HG03571 (cell line): ENCODE data around the gene CHKB.
A peak's percentile ranks its signal among the peaks of the same experiment; 100 is the strongest.

ENCODE experiments used
- ATAC-seq: cut with Tn5 transposase; IDR thresholded peaks from one replicate; pipeline ENCODE4 v1.9.1; 2021; ENCODE audit not compliant: unreplicated experiment

Gene CHKB

GRCh38 chr22:50600967-50601668 lies 18.5 kb upstream of the CHKB start:
- ATAC-seq: no peak

- no peak for ATAC-seq
These were observed 17.9 kb upstream of the CHKB start, which contains the start of gene MAPK8IP2 for GRCh38 chr22:50600538-50600937. Gene MAPK8IP2, plus strand, starts transcription at chr22:50600793. Its CDS starts 26 bp downstream, at chr22:50600819.

- no peak for ATAC-seq
These were observed 17.3 kb upstream of the CHKB start for GRCh38 chr22:50599816-50600455.

GRCh38 chr22:50597097-50597496 lies 14.4 kb upstream of the CHKB start:
- ATAC-seq: no peak

GRCh38 chr22:50595189-50595588 lies 12.5 kb upstream of the CHKB start:
- no peak for ATAC-seq

GRCh38 chr22:50587407-50587806 lies 4.8 kb upstream of the CHKB start:
- no peak for ATAC-seq

GRCh38 chr22:50586416-50586815 lies 3.8 kb upstream of the CHKB start:
- no peak for ATAC-seq

GRCh38 chr22:50585781-50586180 lies 3.1 kb upstream of the CHKB start:
- ATAC-seq: no peak

GRCh38 chr22:50585238-50585637 lies 2.6 kb upstream of the CHKB start:
- ATAC-seq: no peak

GRCh38 chr22:50584106-50585096 lies 1.8 kb upstream of the CHKB start:
- ATAC-seq: no peak

- ATAC-seq: peak; percentile 20
These were observed 729 bp upstream of the CHKB start for GRCh38 chr22:50583294-50583861.

- ATAC-seq: peak; percentile 19
These were observed 628 bp downstream of the CHKB start for GRCh38 chr22:50581950-50582492.

GRCh38 chr22:50581031-50581949 lies 1.4 kb downstream of the CHKB start:
- no peak for ATAC-seq

- no peak for ATAC-seq
These were observed 2.9 kb downstream of the CHKB start for GRCh38 chr22:50579752-50580151.

- no peak for ATAC-seq
These were observed 3.8 kb downstream of the CHKB start for GRCh38 chr22:50578776-50579310.

GRCh38 chr22:50577987-50578775 lies 4.5 kb downstream of the CHKB start, which contains the start of gene CPT1B:
Gene CPT1B, minus strand, starts transcription at chr22:50578427. Its CDS starts 512 bp downstream, at chr22:50577915.
- ATAC-seq: no peak

GRCh38 chr22:50577697-50577986 lies 5.0 kb downstream of the CHKB start:
- ATAC-seq: no peak

- ATAC-seq: no peak
These were observed 5.6 kb downstream of the CHKB start for GRCh38 chr22:50576806-50577696.
